T-helper 2 cell treated with Interferon-gamma antibody and Interleukin-4, amounts not matched to agents 100 ng/mL and 5 ng/mL, for 36 hours (primary cell): ENCODE results near the gene PLA2G6. TPM values are rescaled to one million over a fixed set of nuclear protein-coding genes. Genes with fewer than 3 reads are reported as not detected.
"Not testable (repeated sequence)": the region's sequence is repeated elsewhere in the genome, so short reads cannot be mapped to it uniquely, and the experiment has no call there.

Experiments
- intact Hi-C: fragments of 100-400 bp; cut with micrococcal nuclease; formaldehyde crosslinking; loops from one replicate; pipeline ENCODE4 v1.15.1; 2023
- total RNA-seq: library from RNA; stranded (reverse); gene quantifications from 2 replicates; pipeline ENCODE4 v1.2.3, GENCODE V29; 2022

Gene PLA2G6
- total RNA-seq, 1 donor from 2014 or later = 47.7 TPM

DNA sequence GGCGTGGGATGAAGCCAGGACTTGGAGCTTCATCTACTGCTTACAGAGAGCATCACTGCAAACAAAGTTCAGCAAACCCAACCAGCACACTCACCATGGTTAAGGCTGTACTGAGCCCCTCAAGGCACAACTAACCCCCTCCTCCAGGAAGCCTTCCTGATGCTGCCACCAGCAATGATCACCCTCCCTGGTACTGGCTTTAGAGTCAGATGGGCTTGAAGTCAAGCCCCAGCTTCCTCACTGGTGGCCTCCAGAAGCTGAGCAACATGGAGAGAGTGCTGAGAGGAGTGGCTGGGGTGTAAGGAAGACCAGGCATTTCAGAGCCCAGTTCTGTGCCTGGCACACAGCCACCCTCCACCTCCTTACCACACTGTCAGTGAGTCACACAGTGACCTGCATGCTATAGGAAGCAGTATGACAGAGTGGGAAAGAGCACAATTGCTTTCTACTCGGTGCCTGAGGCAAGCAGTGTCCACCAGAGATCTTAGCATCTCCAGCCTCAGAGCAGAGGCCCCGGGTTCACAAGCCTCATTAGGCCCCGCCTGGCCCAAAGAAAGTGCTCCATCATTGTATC is 46.4 kb downstream of the PLA2G6 start:
- intact Hi-C loops = no loop called here

DNA sequence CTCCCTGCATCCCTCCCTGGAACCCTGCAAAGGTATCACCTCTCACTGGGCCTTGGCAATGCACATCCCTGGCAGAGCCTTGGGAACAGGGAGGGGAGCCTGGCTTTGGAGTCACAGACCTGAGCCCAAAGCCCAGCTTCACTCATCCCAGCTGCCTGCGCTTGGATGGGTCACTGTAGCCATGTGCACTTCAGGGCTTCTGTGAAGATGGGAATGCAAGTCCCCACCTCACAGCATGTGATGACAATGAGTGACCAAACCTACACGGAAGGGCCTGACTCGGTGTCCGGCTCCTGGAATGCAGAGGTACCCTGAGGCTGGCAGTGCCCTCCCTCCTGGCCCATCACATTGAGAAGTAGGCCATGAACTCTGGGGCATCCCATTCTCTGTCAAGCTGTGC is 48.3 kb downstream of the PLA2G6 start:
- intact Hi-C loops = no loop called here

DNA sequence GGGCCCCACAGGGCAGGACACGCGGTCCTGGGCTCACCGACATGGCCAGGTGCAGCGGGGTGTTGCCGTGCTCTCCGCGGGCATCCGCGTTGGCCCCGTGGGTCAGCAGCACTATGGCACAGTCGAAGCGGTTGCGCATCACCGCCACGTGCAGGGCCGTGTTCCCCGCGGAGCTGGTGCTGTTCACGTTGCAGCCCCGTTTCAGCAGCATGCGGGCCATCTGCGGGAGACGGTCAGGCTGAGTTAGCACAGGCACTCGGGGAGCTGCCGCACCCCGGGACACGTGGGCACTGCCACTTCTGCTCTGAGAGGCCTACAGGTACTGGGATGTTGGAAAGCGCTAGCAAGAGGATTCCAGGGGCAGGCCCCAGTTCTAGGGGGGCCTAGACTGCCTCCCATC is 48.8 kb downstream of the PLA2G6 start:
- intact Hi-C loops = no loop called here

DNA sequence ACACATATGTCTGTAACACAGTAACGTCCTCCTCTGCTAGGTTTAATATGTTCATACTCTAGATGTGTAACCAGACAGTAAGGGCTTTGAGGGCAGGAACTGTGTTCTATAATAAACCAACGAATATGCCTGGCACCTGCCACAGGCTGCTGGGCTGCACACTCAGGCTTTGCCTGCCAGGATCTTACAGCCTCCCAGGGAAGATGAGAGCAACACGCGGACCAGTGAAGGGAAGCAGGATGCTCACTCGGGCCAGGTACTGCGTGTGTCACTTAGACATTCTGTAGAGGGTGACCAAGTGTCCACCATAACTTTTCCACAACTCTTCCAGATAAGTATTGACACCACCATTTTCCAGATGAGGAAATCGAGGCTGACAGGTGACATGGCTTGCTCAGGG is 49.5 kb downstream of the PLA2G6 start:
- intact Hi-C loops = no loop called here

DNA sequence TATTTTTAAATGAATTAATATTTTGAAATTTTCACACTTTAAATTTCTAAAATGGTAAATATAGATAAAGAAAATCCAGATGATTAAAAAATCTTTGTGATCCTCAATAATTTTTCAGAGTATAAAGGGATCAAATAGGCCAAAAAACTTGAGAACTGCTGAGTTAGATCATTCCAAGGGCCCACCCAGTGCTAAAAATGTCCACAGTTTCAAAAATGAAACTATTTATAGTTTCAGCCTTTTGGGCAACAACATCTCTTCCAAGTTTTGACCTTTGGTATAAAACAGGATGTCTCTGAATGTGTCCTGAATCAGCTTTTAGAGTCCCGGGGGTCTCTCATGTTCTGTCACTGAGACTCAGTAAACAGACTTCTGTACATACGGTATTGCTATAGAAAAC is 50.2 kb downstream of the PLA2G6 start:
- intact Hi-C loops = no loop called here

DNA sequence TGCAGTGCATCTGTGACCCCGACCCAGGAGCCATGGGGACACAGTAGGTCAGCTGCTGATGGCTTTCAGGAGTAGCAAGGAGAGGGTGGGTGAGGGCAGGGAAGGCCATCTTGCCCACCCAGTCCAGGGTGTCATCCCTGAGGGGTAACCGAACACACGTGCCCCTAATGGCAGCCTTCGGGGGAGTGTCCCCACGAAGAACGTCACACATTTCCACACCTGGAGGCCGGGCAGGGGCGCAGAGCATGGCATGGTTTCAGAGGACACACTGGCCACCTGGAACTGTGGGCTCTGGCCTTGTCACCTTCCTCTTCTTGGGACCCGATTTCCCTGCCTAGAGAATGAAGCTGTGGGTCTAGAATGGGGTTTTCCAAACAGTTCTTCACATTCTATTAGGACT is 51.8 kb downstream of the PLA2G6 start:
- intact Hi-C loops = no loop called here

DNA sequence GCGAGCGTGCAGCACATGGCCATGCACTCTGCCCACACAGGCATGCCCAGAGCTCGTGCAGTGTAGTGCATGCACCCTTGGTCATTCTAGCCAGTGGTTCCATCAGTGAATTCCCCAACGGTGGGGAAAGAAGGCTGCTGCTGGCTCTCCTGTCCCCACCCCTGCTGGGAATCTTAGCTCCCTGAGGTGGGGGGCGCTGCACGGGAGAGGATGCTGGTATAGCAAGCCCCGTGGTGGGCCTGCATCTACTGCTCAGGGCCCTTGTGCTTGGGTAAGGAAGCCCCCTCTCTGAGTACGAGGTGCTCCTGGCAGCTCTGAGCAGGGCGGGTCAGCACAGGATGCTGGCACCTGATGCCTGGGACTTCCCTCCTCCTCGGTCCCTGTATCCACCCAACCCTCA is 52.6 kb downstream of the PLA2G6 start:
- intact Hi-C loops = no loop called here

DNA sequence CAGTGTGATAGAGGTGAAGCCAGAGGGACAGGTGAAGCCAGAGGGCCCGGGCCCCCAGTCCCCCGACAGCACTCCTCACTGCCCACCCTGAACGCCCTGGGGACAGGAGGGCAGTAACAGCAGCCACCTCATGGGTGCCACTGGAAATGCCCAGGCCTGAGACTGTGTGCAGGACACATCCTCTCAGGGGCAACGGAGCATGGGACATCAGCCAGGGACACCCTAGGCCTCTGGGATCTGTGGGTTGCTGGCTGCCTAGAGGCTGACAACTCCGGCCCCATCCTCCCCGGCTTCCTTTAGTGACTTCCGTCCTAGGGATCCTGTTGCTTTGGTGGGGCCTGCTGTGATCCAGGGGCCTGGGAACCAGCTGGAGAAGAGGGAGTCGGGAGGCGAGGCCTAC is 53.8 kb downstream of the PLA2G6 start:
- intact Hi-C loops = no loop called here

DNA sequence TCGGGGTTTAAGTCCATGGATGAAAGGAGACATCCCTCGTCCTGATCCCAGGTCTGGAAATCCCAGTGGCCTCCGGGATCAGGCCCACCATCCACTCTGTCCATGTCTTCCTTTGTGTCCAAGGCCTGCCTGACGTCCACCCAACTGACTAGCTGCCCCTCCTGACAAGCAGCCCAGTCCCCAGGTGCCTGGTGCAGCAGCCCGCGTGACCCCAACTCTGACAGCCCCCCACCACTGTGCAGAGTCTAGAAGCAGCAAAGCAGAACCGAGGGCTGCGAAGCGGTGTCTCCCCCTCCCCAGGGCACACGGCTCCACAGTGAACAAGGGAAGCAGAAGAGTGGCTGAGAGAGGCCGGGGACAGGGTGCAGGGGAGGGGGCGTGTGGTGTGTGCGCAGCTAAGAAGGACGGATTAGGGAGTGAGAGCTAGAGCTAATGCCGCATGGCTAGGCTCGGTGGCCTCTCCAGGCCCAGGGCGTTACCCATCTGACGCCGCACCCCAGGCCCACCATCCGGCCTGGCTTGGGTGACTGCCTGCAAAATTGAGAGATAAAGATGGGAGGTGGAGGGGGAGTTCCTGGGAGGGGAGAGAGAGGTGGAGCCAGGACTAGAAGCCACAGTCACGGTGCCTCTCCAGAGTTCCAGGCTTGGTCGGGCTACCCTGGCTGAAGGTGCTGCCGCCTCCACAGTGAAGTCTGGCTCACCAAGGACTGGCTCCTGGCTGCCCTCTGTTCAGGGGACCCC is 54.5 kb downstream of the PLA2G6 start:
- intact Hi-C loops = no loop called here

DNA sequence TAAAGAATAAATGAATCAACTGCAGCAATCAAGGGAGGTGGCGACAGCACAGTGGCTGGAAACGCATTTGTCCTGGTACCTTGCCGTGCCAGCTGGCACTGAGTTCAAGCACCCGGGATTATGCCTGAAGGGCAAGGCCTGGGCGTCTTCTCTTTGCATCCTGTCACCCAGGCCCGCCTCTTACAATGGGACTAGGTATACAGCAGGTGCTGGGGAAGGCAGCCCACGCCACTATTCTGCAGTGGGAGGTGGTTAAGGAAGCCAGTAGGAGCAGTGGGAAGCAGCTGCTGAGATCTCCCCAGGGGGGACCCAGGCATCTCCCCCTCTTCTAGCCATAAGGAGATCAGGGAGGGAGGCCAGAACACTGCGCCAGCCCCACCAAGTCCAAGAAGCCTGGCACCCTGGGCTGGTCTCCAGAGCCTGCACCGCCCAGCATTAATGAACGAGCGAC is 55.9 kb downstream of the PLA2G6 start:
- intact Hi-C loops = no loop called here

DNA sequence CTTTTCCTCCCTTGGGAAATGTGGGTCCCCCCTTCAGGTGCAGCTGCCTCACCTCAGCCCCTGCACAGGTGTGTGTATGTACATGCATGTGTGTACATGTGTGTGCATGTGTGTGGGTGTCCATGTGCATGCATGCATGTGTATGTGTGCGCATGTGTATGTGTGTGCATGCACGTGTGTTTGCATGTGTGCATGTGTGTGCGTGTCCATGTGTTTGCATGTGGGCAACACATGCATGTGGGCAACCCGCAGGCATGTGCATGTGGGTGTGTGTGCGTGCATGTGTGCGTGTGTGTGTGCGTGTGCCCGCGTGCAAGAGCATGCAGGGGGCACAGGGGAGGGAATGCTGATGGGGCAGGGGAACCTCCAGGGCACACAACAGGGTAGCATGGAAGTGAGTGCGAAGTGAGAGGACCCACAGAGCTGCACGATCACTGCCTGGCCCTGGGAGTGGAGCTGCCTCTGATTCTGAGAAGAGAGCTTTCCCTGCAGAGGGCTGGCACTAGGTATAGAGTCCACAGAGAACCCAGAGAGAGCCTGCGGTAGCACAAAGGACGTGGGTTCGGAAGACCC is 56.5 kb downstream of the PLA2G6 start:
- intact Hi-C loops = no loop called here

DNA sequence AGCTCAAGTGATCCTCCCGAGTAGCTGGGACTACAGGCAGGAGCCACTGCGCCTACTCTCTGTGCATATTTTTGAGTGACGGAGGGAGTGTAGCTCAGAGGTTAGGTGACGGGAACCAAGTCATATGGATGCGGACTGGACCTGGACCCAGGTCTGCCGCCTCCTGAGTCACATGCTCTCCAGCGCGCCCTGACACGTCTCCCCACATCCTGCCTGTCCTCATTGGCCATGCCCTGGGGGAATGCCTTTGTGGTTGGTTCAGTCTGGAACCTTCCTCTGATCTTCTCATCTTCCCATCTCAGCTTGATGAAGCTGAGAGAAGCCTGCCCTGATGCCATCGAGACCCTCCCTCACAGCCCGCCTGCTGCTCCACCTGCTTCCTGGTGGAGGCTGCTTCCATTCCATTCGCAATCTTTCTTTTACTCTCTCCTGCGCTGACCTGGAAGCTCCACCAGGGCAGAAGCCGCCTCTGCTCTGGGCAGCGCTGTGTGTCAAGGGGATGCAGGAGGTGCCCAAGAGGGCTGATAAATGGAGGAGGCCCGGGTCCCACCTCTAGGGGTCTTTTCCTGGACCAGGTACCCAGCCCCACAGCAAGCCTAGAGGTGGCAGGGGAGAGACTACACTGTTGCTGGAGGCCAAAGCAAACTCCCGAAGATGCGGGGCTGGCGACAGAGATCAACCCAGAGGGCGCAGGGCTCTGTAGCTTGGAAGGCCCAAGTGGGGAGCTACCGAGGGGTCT is 57.2 kb downstream of the PLA2G6 start:
- intact Hi-C loops = no loop called here

DNA sequence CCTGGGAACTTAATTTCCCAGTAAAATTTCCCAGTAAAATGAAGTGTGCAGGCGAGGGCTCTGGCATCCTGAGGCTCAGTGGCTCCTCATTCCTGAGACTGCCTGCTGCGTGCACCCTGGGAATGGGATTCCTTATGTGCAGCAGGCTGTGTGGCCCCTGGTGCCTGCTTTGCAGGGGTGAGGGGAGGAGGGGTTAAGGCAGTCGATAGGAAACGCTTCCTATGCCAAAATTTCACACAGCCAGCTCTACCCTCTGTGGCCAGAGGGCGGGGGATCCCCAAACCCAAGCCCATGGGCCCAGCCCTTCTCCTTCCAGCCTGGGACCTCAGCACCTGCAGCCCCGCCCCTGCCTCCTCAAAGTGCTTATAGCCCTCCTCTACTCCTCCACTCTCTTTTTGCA is 59.0 kb downstream of the PLA2G6 start:
- intact Hi-C loops = no loop called here

DNA sequence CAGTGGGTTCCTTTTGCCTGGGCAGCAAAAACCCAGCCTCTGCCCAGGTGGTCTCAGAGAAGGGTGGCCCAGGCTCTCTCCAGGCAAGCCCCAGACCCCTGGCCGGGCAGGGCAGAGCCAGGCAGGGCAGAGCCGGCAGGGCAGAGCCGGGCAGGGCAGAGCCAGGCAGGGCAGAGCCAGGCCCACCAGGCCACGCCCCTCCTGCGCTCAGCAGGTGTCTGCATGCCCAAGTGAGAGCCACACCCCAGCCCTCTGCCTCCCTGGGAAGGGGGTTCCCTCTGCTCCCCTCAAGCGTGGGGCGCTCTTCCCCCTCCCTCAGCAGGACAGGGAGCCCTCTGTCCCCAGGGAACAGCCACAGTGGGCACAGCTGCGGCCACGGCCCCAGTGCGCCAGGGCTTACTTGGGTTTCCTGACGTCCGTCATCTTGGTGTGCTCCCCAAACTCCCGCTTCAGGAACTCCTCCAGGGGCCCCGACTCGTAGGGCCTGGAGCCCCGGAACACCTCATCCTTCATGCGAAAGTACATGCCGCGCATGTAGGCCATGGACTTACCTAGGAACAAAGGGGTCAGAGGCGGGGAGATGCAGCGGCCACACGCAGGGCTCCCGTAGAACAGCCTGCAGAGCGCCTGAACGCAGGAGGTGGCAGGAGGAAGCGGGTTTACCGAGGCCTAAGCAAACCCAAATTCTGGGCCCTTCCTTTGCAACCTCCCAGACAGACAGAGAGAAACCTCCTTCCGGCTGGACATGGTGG is 61.1 kb downstream of the PLA2G6 start:
- intact Hi-C loops = no loop called here

DNA sequence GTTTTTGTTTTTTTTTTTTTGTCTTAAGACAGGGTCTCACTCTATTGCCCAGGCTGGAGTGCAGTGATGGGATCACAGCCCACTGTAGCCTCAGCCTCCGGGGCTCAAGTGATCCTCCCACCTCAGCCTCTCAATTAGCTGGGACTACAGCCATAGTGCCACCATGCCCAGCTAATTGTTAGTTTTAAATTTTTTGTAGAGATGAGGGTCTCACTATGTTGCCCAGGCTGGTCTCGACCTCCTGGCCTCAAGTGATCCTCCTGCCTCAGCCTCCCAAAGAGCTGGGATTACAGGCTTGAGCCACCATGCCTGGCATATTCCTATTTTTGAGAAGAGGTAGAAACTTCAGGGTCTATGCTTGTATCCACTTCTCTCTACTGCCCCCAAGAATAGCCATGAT is 62.9 kb downstream of the PLA2G6 start:
- intact Hi-C loops = not testable (repeated sequence)

DNA sequence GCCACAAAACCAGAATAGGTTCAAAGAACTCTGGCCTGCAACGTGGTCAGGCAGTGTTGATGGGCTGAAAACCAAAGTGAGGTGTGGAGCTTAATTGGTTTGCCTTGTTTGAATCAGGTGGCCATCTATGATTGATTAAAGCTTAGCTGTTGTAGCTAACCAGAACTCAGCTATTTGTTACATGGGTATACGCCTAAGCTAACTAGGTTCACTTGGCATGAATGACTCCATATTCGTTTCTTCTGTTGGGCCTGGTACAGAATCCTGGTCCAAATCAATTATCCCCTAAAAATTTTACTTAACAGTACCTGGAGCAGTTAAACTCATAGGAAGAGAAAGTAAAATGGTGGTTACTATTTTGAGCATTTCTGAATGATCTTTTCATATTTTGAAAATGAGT is 63.4 kb downstream of the PLA2G6 start:
- intact Hi-C loops = no loop called here

DNA sequence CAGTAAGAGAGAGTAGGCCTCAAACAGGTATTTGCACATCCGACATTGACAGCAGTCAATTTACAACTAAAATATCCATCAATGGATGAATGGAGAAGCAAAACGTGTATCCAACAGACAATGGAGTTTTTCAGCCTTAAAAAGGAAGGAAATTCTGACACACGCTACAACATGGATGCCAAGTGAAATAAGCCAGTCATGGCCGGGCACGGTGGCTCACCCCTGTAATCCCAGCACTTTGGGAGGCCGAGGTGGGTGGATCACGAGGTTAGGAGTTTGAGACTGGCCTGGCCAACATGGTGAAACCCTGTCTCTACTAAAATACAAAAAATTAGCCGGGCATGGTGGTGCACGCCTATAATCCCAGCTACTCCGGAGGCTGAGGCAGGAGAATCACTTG is 64.1 kb downstream of the PLA2G6 start:
- intact Hi-C loops = not testable (repeated sequence)

DNA sequence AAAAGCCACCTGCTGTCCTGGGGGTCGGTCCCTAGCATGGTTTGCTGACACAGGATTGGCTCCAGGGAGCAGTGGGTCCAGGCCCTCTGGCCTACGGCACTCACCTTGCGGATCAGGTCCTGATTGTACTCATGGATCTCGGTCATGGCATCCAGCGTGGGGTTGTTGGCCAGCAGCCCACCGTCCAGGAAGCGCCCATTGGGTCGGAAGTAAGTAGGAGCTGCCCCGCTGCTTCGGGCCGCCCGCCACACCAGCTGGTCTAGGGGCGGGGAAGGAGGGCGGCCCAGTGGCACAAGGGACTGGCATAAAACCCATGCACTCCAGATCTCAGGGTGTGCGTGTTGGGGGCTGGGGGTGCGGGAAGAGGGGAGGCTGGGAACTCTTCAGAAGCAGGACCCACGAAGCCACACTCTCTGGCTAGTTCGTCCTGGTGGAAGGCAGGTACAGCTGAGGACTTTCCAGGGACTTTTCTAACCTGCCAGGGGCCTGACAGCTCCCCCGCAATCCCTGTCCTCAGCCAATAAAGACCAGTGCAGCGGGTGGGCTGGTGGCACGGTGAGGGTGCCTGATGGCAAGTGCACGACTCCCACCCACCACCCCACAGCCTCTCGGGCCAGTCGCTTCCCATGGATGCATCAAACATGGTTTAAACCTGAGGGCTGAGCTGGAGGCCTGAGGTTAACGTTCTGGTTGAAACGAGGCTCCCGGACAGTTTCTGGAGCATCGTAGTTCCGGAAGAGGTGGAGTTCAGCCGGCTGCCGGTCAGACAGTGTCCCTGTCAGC is 66.0 kb downstream of the PLA2G6 start:
- intact Hi-C loops = no loop called here

DNA sequence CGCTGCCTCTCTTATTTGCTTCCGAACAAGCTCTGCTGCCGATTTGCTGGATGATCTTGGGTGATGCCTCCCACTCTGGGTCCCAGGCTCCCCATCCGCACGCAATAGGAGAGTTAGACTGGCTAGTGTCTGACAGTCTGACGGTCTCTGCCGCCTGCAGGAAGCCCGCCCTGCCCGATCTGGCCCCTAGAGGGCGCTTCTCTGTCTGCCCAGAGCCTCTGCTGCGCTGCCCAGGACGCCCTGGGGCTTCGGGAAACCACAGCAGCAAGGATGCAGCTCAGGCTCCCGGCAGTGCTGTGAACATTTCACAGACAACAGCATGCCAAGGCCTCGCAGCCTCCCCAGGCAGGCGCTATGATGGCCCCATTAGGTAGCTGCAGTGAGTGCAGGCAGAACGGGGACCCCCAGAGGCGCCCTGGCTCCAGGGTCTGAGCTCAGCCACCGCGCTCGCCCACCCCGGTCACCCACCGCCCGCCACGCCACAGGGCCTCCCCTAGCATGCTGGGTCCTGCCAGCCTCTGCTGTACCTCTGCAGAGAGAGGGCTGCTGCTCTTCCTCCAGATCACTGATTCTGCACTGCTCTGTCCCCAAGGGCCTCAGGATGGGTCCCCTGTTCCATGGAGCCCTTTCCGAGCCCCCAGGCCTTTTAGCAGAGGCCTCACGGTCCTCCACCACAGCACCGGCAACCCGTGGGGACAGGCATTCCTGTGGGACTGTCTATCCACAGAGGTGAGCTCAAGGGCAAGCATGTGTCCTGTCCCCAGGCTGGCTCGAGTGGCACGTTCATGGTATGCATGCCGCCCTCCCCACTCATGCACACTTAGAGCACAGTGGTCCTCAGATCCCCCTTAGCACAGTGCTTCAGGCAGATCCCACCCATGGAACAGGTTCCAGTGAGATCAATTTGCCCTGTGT is 66.9 kb downstream of the PLA2G6 start:
- intact Hi-C loops = no loop called here

DNA sequence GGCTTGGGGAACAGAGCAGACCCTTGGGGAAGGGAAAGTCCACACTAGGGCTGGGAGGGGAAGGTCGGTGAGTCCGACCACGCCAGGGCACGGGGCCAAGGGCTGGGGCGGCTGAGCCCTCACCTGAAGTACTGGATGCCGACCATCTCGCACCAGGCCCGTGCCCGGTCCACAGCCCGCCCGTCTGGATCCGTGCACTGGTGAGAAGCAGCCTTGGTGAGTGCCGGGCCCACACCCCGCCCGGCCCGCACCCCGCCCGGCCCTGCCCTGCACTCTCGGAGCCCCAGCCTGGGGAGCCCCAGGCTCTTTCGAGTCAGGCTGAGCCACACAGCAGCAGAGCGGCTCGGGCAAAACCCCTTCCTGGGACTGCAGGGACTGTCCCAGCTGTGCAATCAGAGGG is 69.2 kb downstream of the PLA2G6 start:
- intact Hi-C loops = no loop called here
